Hematopoietic multipotent progenitor cell treated with erythropoietin and hydrocortisone succinate and interleukin-3 and kit ligand, for 17 days (in vitro differentiated cells): ENCODE data around the gene PRLH.
"Not testable (repeated sequence)": the region's sequence is repeated elsewhere in the genome, so short reads cannot be mapped to it uniquely, and the experiment has no call there.

ENCODE experiments used
- DNase-seq: peaks from one replicate; pipeline ENCODE4 v3.0.0-alpha.2; 2015; ENCODE audit warnings: low spot score

PRLH gene

GRCh38 chr2:237601453-237602116 lies 35.2 kb downstream of the PRLH start:
- no peak for DNase-seq

- DNase-seq, result no peak
Measured at GRCh38 chr2:237602409-237602808, 36.0 kb downstream of the PRLH start.

- DNase-seq, result no peak
Measured at GRCh38 chr2:237603049-237603717, 36.8 kb downstream of the PRLH start.

GRCh38 chr2:237603718-237604362 lies 37.5 kb downstream of the PRLH start:
- no peak for DNase-seq

- DNase-seq, result no peak
Measured at GRCh38 chr2:237604391-237604790, 38.0 kb downstream of the PRLH start.

GRCh38 chr2:237604960-237605359 lies 38.6 kb downstream of the PRLH start:
- no peak for DNase-seq

GRCh38 chr2:237606522-237606921 lies 40.1 kb downstream of the PRLH start:
- DNase-seq, result not testable (repeated sequence)

GRCh38 chr2:237612527-237613357 lies 46.4 kb downstream of the PRLH start:
- DNase-seq, result no peak

- DNase-seq, result no peak
Measured at GRCh38 chr2:237613679-237614078, 47.3 kb downstream of the PRLH start.

GRCh38 chr2:237614151-237614720 lies 47.9 kb downstream of the PRLH start:
- DNase-seq, result no peak

GRCh38 chr2:237615631-237616249 lies 49.4 kb downstream of the PRLH start:
- DNase-seq, result no peak

GRCh38 chr2:237616373-237616733 lies 50.0 kb downstream of the PRLH start:
- DNase-seq, result no peak
